Vagina (tissue), 2 donors: Measurements from ENCODE around the gene SIGLEC15. TPM values are rescaled to one million over a fixed set of nuclear protein-coding genes. Genes with fewer than 3 reads are reported as not detected.

Source experiments
- DNase-seq, 2 donors: peaks; one replicate each; pipeline ENCODE4 v3.0.0-alpha.2; 2017; ENCODE audit errors: extremely low spot score in 2 of 2
- H3K27ac ChIP-seq: fragments of 200-600 bp; sonication (generic); one replicate; pipeline ENCODE4 v1.5.1; 2019
- H3K27me3 ChIP-seq: fragments of 200-600 bp; sonication (generic); one replicate; pipeline ENCODE4 v1.5.1; 2019
- H3K36me3 ChIP-seq, 2 donors: fragments of 200-600 bp; sonication (generic); one replicate each; pipeline ENCODE4 v1.5.1; 2017 to 2019
- H3K4me1 ChIP-seq: fragments of 200-600 bp; sonication (generic); one replicate; pipeline ENCODE4 v1.5.1; 2019
- H3K4me3 ChIP-seq, 2 donors: fragments of 200-600 bp; sonication (generic); 1 replicate in 1 of 2; 2 replicates in 1 of 2; pipeline ENCODE4 v1.5.1; 2016 to 2019
- H3K9me3 ChIP-seq: fragments of 200-600 bp; sonication (generic); one replicate; pipeline ENCODE4 v1.5.1; 2019
- CTCF ChIP-seq, 3 experiments: fragments of 450-650 bp in 2 of 3; fragments of 200-600 bp in 1 of 3; sonication (generic) in 1 of 3; IDR thresholded peaks; one replicate each; pipeline ENCODE4 v1.5.1; 2017 to 2019; ENCODE audit warnings: antibody characterized with exemption in 3 of 3, mild to moderate bottlenecking in 2 of 3, moderate library complexity in 2 of 3
- POLR2A ChIP-seq, 2 donors: fragments of 450-650 bp; IDR thresholded peaks; one replicate each; pipeline ENCODE4 v1.6.1; 2017; ENCODE audit warnings: antibody characterized with exemption in 2 of 2, mild to moderate bottlenecking in 2 of 2, moderate library complexity in 2 of 2
- POLR2AphosphoS5 ChIP-seq, 2 donors: sonication (generic); formaldehyde crosslinking; IDR thresholded peaks; one replicate each; pipeline ENCODE4 v1.9.0; 2017; ENCODE audit warnings: antibody characterized with exemption in 2 of 2, mild to moderate bottlenecking in 2 of 2, low read depth in 1 of 2; ENCODE audit not compliant: insufficient read depth in 1 of 2
- intact Hi-C: fragments of 100-400 bp; cut with DNase I; formaldehyde crosslinking; loops from one replicate; pipeline ENCODE4 v1.15.1; 2023
- small RNA-seq: library from RNA; depleted of rRNA; stranded (forward); fragments of <200 nt; gene quantifications from one replicate; pipeline ENCODE3, GENCODE V24; 2016
- total RNA-seq: library from RNA; depleted of rRNA; stranded (reverse); fragments of >200 nt; gene quantifications from one replicate; pipeline ENCODE4 v1.2.3, GENCODE V29; 2016

The SIGLEC15 gene
- total RNA-seq, 1 donor from 2014 or later = not detected

DNA sequence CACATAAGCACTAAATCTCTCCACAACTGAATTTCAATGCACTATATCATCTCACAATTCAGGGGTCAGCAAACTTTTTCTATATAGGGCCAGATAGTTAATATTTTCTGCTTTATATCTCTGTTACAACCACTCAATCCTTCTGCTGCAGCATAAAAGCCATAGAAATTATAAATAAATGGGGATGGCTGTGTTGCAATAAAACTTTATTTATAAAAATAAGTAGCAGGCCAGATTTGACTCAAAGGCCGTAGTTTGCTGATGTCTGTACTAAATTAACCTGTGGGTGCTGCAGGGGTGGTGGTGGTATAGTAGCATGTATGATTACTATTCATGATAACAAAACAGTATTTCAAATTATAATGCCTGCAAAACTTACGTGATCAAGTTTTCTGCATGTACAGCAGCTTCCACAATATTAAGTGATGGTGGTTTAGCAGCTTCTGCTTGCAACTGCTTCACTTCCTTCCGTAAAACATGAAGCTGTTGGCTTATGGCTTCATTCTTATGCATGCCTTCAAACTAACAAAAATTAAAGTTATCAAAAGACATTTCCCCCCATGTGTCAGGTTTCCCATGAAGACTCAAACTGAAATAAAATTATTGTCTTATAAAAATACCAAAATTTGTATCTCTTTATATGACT lies 64.1 kb downstream of the SIGLEC15 start:
- H3K4me1 ChIP-seq = no peaks in the 10 kb centered on the region
- no peak for DNase-seq
- H3K4me3 ChIP-seq = no peak overlapping the region
- no peak overlapping the region for H3K27ac ChIP-seq
- H3K9me3 ChIP-seq = no peaks in the 10 kb centered on the region
- intact Hi-C loops = no loop called here
- H3K27me3 ChIP-seq = no peaks in the 10 kb centered on the region
- peaks cover 0 to 23% of the 10 kb centered on the region in 2 donors for H3K36me3 ChIP-seq
- TF ChIP-seq POLR2A (IDR thresholded peaks at IDR 0.05) (no peak), CTCF (IDR thresholded peaks at IDR 0.05) (no peak), POLR2AphosphoS5 (IDR thresholded peaks at IDR 0.05; ENCODE audit: insufficient read depth in 1 of 2, low read depth in 1 of 2) (no peak)

DNA sequence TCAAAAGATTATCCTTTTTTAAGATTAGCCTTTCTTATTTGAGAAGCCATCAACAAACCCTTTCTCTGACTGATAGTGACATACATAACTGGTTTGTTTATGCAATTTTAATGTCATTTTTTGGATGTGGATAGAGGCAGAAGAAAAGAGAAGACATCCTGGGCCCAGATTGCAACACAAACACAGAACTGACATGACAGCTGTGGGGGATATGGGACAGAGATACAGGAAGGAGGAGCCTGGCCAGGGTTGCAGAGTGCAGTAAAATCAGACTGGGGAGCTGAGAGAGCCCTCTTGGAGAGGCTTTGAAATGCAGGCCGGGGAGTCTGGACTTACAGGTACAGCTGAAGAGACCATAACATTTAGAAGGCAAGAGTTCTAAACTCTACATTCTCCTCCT lies 65.1 kb downstream of the SIGLEC15 start:
- no peak for TF ChIP-seq POLR2AphosphoS5 (IDR thresholded peaks at IDR 0.05; ENCODE audit: insufficient read depth in 1 of 2, low read depth in 1 of 2)
- TF ChIP-seq CTCF (IDR thresholded peaks at IDR 0.05) = no peak
- TF ChIP-seq POLR2A (IDR thresholded peaks at IDR 0.05) = no peak
- no peaks in the 10 kb centered on the region for H3K9me3 ChIP-seq
- H3K36me3 ChIP-seq = peaks cover 0 to 26% of the 10 kb centered on the region in 2 donors
- H3K27me3 ChIP-seq = no peaks in the 10 kb centered on the region
- intact Hi-C loops = no loop called here
- DNase-seq = no peak
- H3K4me1 ChIP-seq = no peaks in the 10 kb centered on the region
- no peak overlapping the region for H3K4me3 ChIP-seq
- H3K27ac ChIP-seq = no peak overlapping the region

- TF ChIP-seq POLR2AphosphoS5 (IDR thresholded peaks at IDR 0.05; ENCODE audit: insufficient read depth in 1 of 2, low read depth in 1 of 2) = no peak
- TF ChIP-seq CTCF (IDR thresholded peaks at IDR 0.05) = no peak
- no peak for TF ChIP-seq POLR2A (IDR thresholded peaks at IDR 0.05)
- Histone ChIP-seq H3K36me3 (peaks cover 0 to 26% of the 10 kb centered on the region in 2 donors), H3K4me1 (no peaks in the 10 kb centered on the region), H3K4me3 (no peak overlapping the region), H3K27me3 (no peaks in the 10 kb centered on the region), H3K27ac (no peak overlapping the region), H3K9me3 (no peaks in the 10 kb centered on the region)
- DNase-seq = no peak
- intact Hi-C loops = no loop called here
These were observed 66.3 kb downstream of the SIGLEC15 start for GRCh38 chr18:45891806-45892205.

Small RNA genes lying within 50 kb of the gene (small RNA-seq; reads per million reads assigned to genes)
- gene AC087685.1 = not detected

Other genes with a start within 250 kb of the SIGLEC15 start
- not detected for gene SLC14A2, start 210.2 kb upstream of the SIGLEC15 start, total RNA-seq
- 3.4 TPM for gene SLC14A1, start 101.5 kb upstream of the SIGLEC15 start, total RNA-seq
- gene EPG5, start 141.7 kb downstream of the SIGLEC15 start, total RNA-seq = 29.5 TPM
- gene PSTPIP2, start 246.6 kb downstream of the SIGLEC15 start, total RNA-seq = 9.1 TPM